GM12873 (cell line): ENCODE data around the gene ZNF83.

Experiments used
- TF ChIP-seq, protein P1 (sequence below): IDR thresholded peaks from 2 replicates; pipeline ENCODE4 v1.5.1; 2012; ENCODE audit warnings: low read depth, mild to moderate bottlenecking, moderate library complexity, low read length, control low read depth; ENCODE audit not compliant: insufficient read depth; ENCODE audit errors: missing control alignments

Gene ZNF83

GRCh38 chr19:52659013-52659412 lies 20.9 kb upstream of the ZNF83 start:
- TF ChIP-seq, protein P1, sequence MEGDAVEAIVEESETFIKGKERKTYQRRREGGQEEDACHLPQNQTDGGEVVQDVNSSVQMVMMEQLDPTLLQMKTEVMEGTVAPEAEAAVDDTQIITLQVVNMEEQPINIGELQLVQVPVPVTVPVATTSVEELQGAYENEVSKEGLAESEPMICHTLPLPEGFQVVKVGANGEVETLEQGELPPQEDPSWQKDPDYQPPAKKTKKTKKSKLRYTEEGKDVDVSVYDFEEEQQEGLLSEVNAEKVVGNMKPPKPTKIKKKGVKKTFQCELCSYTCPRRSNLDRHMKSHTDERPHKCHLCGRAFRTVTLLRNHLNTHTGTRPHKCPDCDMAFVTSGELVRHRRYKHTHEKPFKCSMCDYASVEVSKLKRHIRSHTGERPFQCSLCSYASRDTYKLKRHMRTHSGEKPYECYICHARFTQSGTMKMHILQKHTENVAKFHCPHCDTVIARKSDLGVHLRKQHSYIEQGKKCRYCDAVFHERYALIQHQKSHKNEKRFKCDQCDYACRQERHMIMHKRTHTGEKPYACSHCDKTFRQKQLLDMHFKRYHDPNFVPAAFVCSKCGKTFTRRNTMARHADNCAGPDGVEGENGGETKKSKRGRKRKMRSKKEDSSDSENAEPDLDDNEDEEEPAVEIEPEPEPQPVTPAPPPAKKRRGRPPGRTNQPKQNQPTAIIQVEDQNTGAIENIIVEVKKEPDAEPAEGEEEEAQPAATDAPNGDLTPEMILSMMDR, result no peak

GRCh38 chr19:52658595-52658994 lies 20.4 kb upstream of the ZNF83 start:
- TF ChIP-seq, protein P1, result no peak

- TF ChIP-seq, protein P1, result no peak
Observed at GRCh38 chr19:52653161-52653560, 15.0 kb upstream of the ZNF83 start.

GRCh38 chr19:52651956-52652355 lies 13.8 kb upstream of the ZNF83 start:
- TF ChIP-seq, protein P1, result no peak

GRCh38 chr19:52648336-52649016 lies 10.3 kb upstream of the ZNF83 start:
- TF ChIP-seq, protein P1, result no peak

GRCh38 chr19:52646571-52647217 lies 8.5 kb upstream of the ZNF83 start:
- TF ChIP-seq, protein P1, result no peak

DNA sequence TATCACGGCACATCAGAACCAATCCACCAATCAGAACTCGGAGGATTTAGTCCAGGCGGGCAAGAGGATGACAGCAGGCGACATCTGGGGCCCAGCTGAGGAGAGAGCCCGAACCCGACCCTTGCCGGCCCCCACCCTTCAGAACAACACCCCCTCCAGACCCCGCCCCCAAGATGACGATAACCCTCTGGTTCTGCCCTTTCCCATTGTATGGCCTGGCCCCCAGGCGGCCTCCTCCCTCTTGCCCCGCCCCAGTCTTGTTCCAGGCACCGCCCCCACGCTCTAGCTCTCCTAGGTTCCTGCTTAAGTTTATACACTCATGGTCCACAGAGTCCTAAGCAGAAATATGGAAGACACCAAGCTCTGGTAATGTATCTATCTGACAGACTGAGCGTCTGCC lies 2.8 kb upstream of the ZNF83 start:
- TF ChIP-seq, protein P1, result no peak
